Measurements from ENCODE around the gene SDE2.

GRCh38 chr1:226002667-226003501 lies 3.7 kb upstream of the SDE2 start:
- TF ChIP-seq, protein P1, sequence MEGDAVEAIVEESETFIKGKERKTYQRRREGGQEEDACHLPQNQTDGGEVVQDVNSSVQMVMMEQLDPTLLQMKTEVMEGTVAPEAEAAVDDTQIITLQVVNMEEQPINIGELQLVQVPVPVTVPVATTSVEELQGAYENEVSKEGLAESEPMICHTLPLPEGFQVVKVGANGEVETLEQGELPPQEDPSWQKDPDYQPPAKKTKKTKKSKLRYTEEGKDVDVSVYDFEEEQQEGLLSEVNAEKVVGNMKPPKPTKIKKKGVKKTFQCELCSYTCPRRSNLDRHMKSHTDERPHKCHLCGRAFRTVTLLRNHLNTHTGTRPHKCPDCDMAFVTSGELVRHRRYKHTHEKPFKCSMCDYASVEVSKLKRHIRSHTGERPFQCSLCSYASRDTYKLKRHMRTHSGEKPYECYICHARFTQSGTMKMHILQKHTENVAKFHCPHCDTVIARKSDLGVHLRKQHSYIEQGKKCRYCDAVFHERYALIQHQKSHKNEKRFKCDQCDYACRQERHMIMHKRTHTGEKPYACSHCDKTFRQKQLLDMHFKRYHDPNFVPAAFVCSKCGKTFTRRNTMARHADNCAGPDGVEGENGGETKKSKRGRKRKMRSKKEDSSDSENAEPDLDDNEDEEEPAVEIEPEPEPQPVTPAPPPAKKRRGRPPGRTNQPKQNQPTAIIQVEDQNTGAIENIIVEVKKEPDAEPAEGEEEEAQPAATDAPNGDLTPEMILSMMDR (IDR thresholded peaks at IDR 0.05; ENCODE audit: insufficient read depth, low read length, poor library complexity, severe bottlenecking) = no peak
- no peak for TF ChIP-seq EZH2phosphoT487 (conservative IDR thresholded peaks at IDR 0.05; ENCODE audit: low read length)
